Measurements from ENCODE around the gene NT5C1B. TPM values are rescaled to one million over a fixed set of nuclear protein-coding genes. Genes with fewer than 3 reads are reported as not detected.

The NT5C1B gene
- total and polyA plus RNA-seq, 10 of the 15 experiments (the other 5 are each of a cell fraction or from before 2014, with no cell fraction given) = 0.40 to 0.44 TPM; not detected in 8

DNA sequence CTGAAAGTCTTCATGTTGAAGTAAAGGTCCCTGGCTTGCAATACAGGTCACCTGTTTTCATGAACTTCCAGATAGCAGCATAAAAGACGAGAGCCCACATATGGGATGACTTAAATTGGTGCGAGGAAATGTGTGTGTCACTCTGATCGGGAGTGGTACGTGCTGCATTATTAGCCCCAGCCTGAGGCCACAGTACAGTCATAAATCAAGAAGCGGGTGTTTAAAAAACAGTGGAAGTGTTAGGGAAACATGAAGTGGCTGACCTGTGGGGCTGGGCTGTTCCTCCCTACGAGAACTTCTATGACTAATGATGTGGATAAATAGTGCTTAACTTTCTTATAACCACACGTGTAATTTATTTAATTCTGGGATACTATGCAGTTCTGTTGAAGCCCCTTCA, 53.3 kb downstream of the NT5C1B start:
- ChIA-PET POLR2A (no interaction called here), CTCF (no interaction called here)

More for the DNA sequence above, 53.3 kb downstream of the NT5C1B start:
- H3K9ac ChIP-seq (ENCODE audit: control insufficient read depth, insufficient read depth, low read length) = no peak overlapping the region
- no TSS peak for BruUV-seq (replicated peaks)
- no peak overlapping the region for H3K4me3 ChIP-seq
- no peak for DNase-seq (ENCODE audit: low read depth, low spot score)
- H3K27ac ChIP-seq (ENCODE audit: control insufficient read depth, insufficient read depth) = no peak overlapping the region
- H3K4me1 ChIP-seq (ENCODE audit: control insufficient read depth, insufficient read depth, low read length) = no peaks in the 10 kb centered on the region
- no peaks in the 10 kb centered on the region for H3K79me2 ChIP-seq (ENCODE audit: control insufficient read depth, insufficient read depth, low read length)
- H3K36me3 ChIP-seq (ENCODE audit: control insufficient read depth in 2 of 2, insufficient read depth in 2 of 2, low read length in 1 of 2) = no peaks in the 10 kb centered on the region
- H3K27me3 ChIP-seq (replicated peaks in 1 of 2; ENCODE audit: control insufficient read depth in 2 of 2, insufficient read depth in 2 of 2, low read length in 1 of 2) = no peaks in the 10 kb centered on the region
- no peak overlapping the region for H3K4me2 ChIP-seq (ENCODE audit: control insufficient read depth, insufficient read depth)
- no peaks in the 10 kb centered on the region for H3K9me3 ChIP-seq (replicated peaks; ENCODE audit: control insufficient read depth, insufficient read depth, low read length)
- no peaks in the 10 kb centered on the region for H4K20me1 ChIP-seq (ENCODE audit: control insufficient read depth, insufficient read depth)
- TF ChIP-seq POLR2AphosphoS2 (IDR thresholded peaks at IDR 0.05; ENCODE audit: low read depth, low read length) = no peak
- no peak for TF ChIP-seq FOXM1 (IDR thresholded peaks at IDR 0.05; ENCODE audit: low read depth, low read length)
- TF ChIP-seq, protein P1, sequence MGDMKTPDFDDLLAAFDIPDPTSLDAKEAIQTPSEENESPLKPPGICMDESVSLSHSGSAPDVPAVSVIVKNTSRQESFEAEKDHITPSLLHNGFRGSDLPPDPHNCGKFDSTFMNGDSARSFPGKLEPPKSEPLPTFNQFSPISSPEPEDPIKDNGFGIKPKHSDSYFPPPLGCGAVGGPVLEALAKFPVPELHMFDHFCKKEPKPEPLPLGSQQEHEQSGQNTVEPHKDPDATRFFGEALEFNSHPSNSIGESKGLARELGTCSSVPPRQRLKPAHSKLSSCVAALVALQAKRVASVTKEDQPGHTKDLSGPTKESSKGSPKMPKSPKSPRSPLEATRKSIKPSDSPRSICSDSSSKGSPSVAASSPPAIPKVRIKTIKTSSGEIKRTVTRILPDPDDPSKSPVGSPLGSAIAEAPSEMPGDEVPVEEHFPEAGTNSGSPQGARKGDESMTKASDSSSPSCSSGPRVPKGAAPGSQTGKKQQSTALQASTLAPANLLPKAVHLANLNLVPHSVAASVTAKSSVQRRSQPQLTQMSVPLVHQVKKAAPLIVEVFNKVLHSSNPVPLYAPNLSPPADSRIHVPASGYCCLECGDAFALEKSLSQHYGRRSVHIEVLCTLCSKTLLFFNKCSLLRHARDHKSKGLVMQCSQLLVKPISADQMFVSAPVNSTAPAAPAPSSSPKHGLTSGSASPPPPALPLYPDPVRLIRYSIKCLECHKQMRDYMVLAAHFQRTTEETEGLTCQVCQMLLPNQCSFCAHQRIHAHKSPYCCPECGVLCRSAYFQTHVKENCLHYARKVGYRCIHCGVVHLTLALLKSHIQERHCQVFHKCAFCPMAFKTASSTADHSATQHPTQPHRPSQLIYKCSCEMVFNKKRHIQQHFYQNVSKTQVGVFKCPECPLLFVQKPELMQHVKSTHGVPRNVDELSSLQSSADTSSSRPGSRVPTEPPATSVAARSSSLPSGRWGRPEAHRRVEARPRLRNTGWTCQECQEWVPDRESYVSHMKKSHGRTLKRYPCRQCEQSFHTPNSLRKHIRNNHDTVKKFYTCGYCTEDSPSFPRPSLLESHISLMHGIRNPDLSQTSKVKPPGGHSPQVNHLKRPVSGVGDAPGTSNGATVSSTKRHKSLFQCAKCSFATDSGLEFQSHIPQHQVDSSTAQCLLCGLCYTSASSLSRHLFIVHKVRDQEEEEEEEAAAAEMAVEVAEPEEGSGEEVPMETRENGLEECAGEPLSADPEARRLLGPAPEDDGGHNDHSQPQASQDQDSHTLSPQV (IDR thresholded peaks at IDR 0.05) = no peak
- TF ChIP-seq, protein P2, sequence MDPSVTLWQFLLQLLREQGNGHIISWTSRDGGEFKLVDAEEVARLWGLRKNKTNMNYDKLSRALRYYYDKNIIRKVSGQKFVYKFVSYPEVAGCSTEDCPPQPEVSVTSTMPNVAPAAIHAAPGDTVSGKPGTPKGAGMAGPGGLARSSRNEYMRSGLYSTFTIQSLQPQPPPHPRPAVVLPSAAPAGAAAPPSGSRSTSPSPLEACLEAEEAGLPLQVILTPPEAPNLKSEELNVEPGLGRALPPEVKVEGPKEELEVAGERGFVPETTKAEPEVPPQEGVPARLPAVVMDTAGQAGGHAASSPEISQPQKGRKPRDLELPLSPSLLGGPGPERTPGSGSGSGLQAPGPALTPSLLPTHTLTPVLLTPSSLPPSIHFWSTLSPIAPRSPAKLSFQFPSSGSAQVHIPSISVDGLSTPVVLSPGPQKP (IDR thresholded peaks at IDR 0.05; ENCODE audit: low read depth, low read length) = no peak
- no peak for TF ChIP-seq SUZ12 (IDR thresholded peaks at IDR 0.05; ENCODE audit: unreplicated experiment)
- no peak for TF ChIP-seq NFXL1 (IDR thresholded peaks at IDR 0.05; ENCODE audit: borderline replicate concordance)
- TF ChIP-seq FOXK2 (IDR thresholded peaks at IDR 0.05) = no peak
- TF ChIP-seq SREBF1 (IDR thresholded peaks at IDR 0.05; ENCODE audit: low read length) = no peak
- TF ChIP-seq, protein P3, sequence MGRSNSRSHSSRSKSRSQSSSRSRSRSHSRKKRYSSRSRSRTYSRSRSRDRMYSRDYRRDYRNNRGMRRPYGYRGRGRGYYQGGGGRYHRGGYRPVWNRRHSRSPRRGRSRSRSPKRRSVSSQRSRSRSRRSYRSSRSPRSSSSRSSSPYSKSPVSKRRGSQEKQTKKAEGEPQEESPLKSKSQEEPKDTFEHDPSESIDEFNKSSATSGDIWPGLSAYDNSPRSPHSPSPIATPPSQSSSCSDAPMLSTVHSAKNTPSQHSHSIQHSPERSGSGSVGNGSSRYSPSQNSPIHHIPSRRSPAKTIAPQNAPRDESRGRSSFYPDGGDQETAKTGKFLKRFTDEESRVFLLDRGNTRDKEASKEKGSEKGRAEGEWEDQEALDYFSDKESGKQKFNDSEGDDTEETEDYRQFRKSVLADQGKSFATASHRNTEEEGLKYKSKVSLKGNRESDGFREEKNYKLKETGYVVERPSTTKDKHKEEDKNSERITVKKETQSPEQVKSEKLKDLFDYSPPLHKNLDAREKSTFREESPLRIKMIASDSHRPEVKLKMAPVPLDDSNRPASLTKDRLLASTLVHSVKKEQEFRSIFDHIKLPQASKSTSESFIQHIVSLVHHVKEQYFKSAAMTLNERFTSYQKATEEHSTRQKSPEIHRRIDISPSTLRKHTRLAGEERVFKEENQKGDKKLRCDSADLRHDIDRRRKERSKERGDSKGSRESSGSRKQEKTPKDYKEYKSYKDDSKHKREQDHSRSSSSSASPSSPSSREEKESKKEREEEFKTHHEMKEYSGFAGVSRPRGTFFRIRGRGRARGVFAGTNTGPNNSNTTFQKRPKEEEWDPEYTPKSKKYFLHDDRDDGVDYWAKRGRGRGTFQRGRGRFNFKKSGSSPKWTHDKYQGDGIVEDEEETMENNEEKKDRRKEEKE (IDR thresholded peaks at IDR 0.05) = no peak
- TF ChIP-seq HCFC1 (IDR thresholded peaks at IDR 0.05; ENCODE audit: low read length) = no peak
- RAD21 ChIA-PET (ENCODE audit: unreplicated experiment) = no interaction called here
- intact Hi-C loops (cut with micrococcal nuclease; ENCODE audit: unreplicated experiment) = no loop called here
- no peak for ATAC-seq
- no peak overlapping the region for H2AFZ ChIP-seq (ENCODE audit: control insufficient read depth, low read depth, low read length)
- in situ Hi-C loops (cut with MboI) = no loop called here
- WGBS (ENCODE audit: insufficient coverage, insufficient replicate concordance, low lambda C conversion rate, missing lambda C conversion rate) = 6% methylated on average over 7 of the region's 7 CpGs
- FAIRE-seq = no peak
- SMC1A ChIA-PET (ENCODE audit: uncharacterized antibody, unreplicated experiment) = no interaction called here

Measured in GM12878 (cell line).